SJCRH30 (cell line): Measurements from ENCODE around the gene GOT2. TPM values are rescaled to one million over a fixed set of nuclear protein-coding genes. Genes with fewer than 3 reads are reported as not detected.
"Not testable (repeated sequence)": the region's sequence is repeated elsewhere in the genome, so short reads cannot be mapped to it uniquely, and the experiment has no call there.

Source experiments
- DNase-seq, 2 experiments: peaks; one replicate each; pipeline ENCODE4 v3.0.0-alpha.2; 2015 to 2020
- H3K27ac ChIP-seq: fragments of 250-450 bp; sonication (Bioruptor Pico); 2 replicates; pipeline ENCODE4 v1.5.1; 2020; ENCODE audit warnings: mild to moderate bottlenecking, moderate library complexity
- H3K27me3 ChIP-seq: fragments of 250-450 bp; sonication (Bioruptor Pico); 2 replicates; pipeline ENCODE4 v1.5.1; 2020; ENCODE audit warnings: mild to moderate bottlenecking, moderate library complexity
- H3K36me3 ChIP-seq: fragments of 250-450 bp; sonication (Bioruptor Pico); 2 replicates; pipeline ENCODE4 v1.5.1; 2020; ENCODE audit warnings: mild to moderate bottlenecking, moderate library complexity
- H3K4me1 ChIP-seq: fragments of 250-450 bp; sonication (Bioruptor Pico); 2 replicates; pipeline ENCODE4 v1.5.1; 2020; ENCODE audit warnings: mild to moderate bottlenecking, moderate library complexity
- H3K4me3 ChIP-seq: fragments of 250-450 bp; sonication (Bioruptor Pico); 2 replicates; pipeline ENCODE4 v1.5.1; 2020; ENCODE audit warnings: mild to moderate bottlenecking, moderate library complexity
- H3K9me3 ChIP-seq: fragments of 250-450 bp; sonication (Bioruptor Pico); replicated peaks from 2 replicates; pipeline ENCODE4 v1.5.1; 2020; ENCODE audit warnings: mild to moderate bottlenecking, moderate library complexity
- total RNA-seq: library from RNA; depleted of rRNA; stranded (reverse); fragments of >200 nt; shearing (Covaris generic); gene quantifications from 2 replicates; pipeline ENCODE4 v1.2.3, GENCODE V29; 2014

GOT2 gene
- total RNA-seq, 1 experiment from 2014 or later = 173 TPM

DNA sequence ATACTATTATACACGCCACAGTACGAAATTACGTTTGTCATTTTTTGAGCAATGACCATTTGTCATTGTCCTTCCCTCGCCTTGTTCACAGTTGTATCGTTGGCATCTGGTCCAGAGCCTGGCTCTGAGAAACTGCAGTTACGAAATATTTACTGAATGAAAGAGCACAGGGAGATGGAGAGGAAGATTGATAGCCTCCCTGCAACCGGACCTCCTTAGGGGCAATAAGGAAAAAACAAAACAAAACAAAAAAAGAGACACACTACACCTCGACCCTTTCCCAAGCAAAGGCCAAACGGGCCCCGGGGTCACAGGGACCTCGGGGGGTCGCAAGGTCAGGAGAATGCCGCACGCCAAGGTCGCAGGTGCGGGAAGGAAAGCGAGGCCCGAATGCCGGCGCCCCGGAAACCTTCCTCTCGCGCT is 857 bp downstream of the GOT2 start:
- H3K27me3 ChIP-seq = no peaks in the 10 kb centered on the region
- peaks cover 7% of the 10 kb centered on the region; the same call in 1 of the 2 replicates for H3K36me3 ChIP-seq
- peak overlapping the region; percentile 59 for H3K27ac ChIP-seq
- peak overlapping the region; percentile 92 for H3K4me3 ChIP-seq
- H3K9me3 ChIP-seq = no peaks in the 10 kb centered on the region
- no peak for DNase-seq
- peaks cover 9% of the 10 kb centered on the region; the same call in 1 of the 2 replicates for H3K4me1 ChIP-seq

DNA sequence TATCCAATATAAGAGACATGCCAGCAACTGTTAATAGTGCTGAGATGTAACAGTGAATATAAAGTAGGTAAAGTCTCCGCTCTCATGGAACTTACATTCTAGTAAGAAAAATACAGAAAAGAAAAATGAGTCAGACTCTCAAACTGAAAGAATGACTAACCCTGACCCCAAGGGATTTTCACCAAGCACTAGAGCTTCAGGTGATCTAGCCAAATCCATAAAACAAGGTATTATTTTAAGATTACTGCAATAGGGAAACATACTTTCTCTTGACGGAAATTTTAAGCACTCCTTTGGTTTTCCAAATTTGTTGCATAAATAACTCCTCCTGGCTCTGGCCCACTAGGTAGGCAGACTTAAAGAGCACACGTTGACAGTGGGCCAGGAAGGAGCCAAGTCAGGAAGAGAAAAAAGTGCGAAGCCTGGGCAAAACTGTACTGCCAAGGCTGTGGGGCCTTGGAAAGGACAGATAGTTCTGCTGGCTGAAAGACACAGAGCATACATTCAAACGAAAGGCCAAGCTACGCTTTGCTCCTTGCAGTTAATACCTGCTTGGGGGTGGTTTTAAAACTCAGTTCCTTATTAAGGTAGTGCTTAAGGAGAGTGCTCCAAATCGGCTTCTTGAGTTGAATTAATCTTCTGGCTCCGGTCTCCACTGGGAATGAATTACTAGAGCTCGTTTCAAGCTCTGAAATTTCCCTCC is 1.4 kb downstream of the GOT2 start:
- Histone ChIP-seq H3K4me1 (peaks cover 9% of the 10 kb centered on the region; the same call in 1 of the 2 replicates), H3K36me3 (peaks cover 7% of the 10 kb centered on the region; the same call in 1 of the 2 replicates), H3K27me3 (no peaks in the 10 kb centered on the region), H3K27ac (peak overlapping the region; percentile 59; the same call in 1 of the 2 replicates), H3K9me3 (no peaks in the 10 kb centered on the region), H3K4me3 (peak overlapping the region; percentile 92)
- no peak for DNase-seq

DNA sequence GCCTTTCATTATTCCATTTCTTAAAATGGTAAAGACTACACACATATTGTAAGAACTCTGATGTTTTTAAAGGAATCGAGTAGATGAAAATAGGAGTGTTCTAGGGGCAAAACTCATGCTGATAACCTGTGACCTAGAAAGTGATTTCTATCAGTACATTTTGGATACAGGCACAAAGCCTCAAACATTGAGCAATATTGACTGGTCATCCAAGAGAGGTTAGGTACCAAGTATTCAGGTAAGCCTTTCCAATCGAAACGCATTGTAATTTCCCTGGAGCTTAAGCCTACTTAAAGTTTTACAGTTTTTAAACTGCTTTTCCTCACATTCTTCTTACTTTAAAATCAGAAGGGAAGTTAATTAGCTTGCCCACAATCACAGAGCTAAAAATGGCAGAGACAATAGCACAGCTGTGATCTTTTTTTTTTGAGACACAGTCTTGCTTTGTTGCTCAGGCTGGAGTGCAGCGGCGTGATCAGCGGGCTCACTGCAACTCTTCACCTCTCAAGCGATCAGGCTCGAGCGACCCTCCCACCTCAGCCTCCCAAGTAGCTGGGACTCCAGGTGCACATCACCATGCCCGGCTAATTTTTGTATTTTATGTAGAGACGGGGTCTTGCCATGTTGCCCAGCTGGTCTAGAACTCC is 3.3 kb downstream of the GOT2 start:
- Histone ChIP-seq H3K4me1 (peaks cover 9% of the 10 kb centered on the region; the same call in 1 of the 2 replicates), H3K4me3 (no peak overlapping the region), H3K27ac (no peak overlapping the region), H3K36me3 (peaks cover 11% of the 10 kb centered on the region; the same call in 1 of the 2 replicates), H3K27me3 (no peaks in the 10 kb centered on the region), H3K9me3 (no peaks in the 10 kb centered on the region)
- no peak for DNase-seq

DNA sequence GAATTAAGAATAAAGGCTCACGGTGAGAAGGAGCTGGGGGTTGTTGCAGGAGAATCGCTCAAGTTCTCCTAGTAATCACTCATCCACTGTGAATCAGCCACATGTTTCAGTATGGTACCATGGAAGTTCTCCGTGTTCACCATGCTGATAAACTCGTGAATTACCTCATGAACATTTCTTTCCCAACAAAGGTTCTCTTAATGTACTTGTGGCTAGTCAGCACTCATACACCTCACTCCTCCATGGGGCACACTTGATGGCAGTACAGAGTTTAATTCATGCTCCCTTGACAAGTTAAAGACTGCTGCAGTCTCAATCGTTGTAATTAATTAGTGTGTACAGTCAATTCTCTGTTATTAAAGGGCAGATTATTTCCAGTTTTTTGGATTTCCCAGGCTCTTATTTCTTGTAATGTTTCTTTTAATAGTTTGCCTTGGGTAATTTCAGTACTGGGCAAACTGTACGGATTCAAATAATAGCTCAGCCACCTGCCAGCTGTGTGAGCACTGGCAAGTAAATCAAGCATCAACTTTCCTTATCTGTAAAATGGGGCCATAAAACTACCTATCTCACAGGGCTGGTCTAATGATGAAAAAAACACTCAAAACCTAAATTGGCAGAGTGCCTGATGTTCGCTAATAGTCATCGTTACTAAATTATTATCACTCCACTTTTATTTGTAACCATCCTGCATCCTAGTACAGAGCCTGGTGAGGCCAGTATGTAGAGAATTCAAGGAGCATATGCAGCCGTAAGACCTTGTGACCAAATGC is 6.1 kb downstream of the GOT2 start:
- no peak for DNase-seq
- Histone ChIP-seq H3K4me1 (peaks cover 9% of the 10 kb centered on the region; the same call in 1 of the 2 replicates), H3K9me3 (no peaks in the 10 kb centered on the region), H3K36me3 (peaks cover 28% of the 10 kb centered on the region), H3K4me3 (no peak overlapping the region), H3K27ac (no peak overlapping the region), H3K27me3 (no peaks in the 10 kb centered on the region)

DNA sequence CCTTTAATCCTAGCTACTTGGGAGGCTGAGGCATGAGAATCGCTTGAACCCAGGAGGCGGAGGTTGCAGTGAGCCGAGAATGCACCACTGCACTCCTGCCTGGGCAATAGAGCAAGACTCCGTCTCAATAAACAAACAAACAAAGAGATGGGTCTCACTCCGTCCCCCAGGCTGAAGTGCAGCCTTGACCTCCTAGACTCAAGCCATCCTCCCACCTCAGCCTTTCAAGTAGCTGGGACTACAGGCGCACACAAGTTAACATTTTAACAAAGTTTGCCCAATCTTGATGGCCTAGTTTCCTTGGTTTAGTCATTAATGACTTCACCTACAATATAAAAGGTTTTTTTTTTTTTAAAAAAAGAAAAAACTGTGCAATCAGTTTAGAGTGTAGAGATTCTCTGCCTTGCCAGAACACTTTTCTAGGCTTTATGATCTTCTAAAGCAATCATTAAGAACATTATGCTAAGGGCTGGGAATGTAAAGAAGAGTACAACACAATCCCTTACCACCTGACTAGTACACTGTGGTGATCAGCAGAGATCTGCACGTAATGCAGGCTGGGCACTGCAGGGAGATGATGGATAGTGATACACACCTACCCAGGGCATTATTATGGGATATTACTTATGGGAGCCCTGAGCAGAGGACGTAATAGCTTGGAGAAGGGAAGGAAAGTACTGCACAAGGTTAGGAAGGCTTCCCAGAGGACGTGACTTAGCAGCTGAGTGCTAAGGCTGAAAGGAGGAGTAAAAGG is 6.9 kb downstream of the GOT2 start:
- no peaks in the 10 kb centered on the region for H3K9me3 ChIP-seq
- DNase-seq = no peak

DNA sequence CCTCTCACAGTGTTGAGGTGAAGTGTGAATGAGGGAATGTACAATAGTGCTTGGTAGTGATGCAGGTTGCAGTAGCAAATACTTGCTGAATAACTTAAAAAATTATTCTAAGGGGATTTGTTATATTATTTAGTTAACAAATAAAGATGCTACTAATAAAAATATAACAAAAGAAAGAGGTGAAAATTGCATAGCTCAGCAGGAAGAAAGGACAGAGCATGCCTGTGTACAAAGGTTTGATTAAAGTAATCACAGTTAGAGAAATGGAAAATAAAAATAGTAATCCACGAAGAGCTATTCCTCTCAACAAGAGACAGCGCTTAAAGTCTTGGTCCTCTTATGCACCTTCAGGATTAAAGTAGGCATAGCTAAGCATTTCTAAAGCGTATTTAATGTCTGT is 11.0 kb downstream of the GOT2 start:
- Histone ChIP-seq H3K9me3 (no peaks in the 10 kb centered on the region), H3K4me3 (no peak overlapping the region), H3K27ac (no peak overlapping the region), H3K36me3 (peaks cover 61% of the 10 kb centered on the region), H3K27me3 (no peaks in the 10 kb centered on the region), H3K4me1 (no peaks in the 10 kb centered on the region)
- DNase-seq = no peak

More for the DNA sequence above, 6.9 kb downstream of the GOT2 start:
- Histone ChIP-seq H3K27me3 (no peaks in the 10 kb centered on the region), H3K36me3 (peaks cover 35% of the 10 kb centered on the region), H3K27ac (no peak overlapping the region), H3K4me3 (no peak overlapping the region), H3K4me1 (peaks cover 9% of the 10 kb centered on the region; the same call in 1 of the 2 replicates)

DNA sequence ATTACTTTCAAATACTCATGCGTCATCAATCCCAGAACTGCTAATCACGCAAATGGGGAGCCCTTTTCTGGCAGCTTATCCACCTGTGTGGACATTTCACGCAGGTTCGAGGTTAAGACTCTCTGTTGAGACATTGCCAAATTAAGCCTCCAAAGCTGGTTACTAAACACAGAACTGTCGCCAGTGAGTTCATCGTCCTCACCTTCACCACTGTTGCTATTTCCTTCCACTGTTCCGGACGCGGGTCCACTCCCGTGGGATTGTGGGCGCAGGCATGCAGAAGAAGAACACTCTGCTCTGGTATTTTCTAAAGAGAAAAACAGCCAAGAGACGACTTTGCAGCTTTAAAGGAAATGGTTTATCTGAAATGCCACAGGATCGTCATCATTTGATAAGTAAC is 16.1 kb downstream of the GOT2 start:
- Histone ChIP-seq H3K27me3 (no peaks in the 10 kb centered on the region), H3K9me3 (no peaks in the 10 kb centered on the region), H3K27ac (no peak overlapping the region), H3K36me3 (peaks cover 86% of the 10 kb centered on the region), H3K4me3 (no peak overlapping the region), H3K4me1 (no peaks in the 10 kb centered on the region)
- DNase-seq = no peak

DNA sequence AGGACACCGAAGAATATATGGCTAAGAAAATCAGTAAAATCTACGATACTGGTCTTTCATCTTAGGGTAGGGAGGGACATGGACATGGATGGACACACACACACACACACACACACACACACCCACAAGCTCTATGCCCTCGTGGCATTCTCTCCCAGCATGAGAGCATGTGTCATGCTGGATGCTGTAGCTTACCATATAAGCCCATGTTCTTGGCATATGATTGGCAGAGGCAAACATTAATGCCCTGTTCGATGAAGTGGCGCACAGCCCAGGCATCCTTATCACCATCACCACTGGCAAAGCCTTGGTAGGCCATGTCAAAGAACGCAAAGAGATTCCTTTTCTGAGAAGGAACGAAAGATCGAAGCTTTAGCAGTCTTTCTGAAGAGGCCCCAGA is 17.6 kb downstream of the GOT2 start:
- no peak for DNase-seq

DNA sequence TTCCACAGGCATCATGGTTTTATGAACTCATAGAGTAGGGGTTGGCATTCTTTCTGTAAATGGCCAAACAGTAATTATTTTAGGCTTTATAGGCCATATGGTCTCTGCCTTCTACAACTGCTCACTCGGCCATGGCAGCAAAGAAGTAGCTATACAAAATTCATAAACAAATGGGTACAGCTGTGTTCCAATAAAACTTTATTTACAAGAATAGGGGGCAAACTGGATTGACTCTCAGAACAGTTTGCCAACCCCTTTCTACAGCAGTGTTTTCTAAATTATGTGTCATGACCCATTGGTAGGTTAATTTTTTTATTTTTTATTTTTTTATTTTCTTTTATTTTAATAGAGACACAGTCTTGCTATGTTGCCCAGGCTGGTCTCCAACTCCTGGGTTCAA is 20.4 kb downstream of the GOT2 start:
- H3K9me3 ChIP-seq = no peaks in the 10 kb centered on the region
- peaks cover 88% of the 10 kb centered on the region for H3K36me3 ChIP-seq
- H3K27me3 ChIP-seq = no peaks in the 10 kb centered on the region
- H3K27ac ChIP-seq = no peak overlapping the region
- H3K4me3 ChIP-seq = no peak overlapping the region
- H3K4me1 ChIP-seq = no peaks in the 10 kb centered on the region
- DNase-seq = no peak

More for the DNA sequence above, 17.6 kb downstream of the GOT2 start:
- Histone ChIP-seq H3K9me3 (no peaks in the 10 kb centered on the region), H3K4me1 (no peaks in the 10 kb centered on the region), H3K4me3 (no peak overlapping the region), H3K36me3 (peaks cover 87% of the 10 kb centered on the region), H3K27me3 (no peaks in the 10 kb centered on the region), H3K27ac (no peak overlapping the region)

DNA sequence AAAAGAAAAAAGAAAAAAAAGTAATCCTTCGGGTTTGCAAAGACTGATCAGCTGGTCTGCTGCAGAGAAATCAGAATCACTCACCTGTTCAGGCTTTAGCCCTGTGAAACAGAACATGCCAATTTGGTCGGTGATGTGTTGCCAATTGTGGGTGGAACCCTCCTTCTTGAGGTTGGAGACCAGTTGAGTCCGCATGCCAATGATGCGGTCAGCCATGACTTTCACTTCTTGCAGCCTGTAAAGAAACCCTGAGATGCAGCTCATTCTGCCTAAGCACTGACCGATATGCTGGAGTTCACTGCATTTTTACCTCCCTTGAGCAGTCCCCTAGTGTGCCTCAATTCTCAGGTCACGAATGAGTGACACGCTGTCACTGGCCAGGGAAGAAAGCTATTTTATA is 24.8 kb downstream of the GOT2 start:
- no peaks in the 10 kb centered on the region for H3K9me3 ChIP-seq
- no peak overlapping the region for H3K27ac ChIP-seq
- H3K4me3 ChIP-seq = no peak overlapping the region
- H3K36me3 ChIP-seq = peaks cover 77% of the 10 kb centered on the region
- DNase-seq = no peak
- no peaks in the 10 kb centered on the region for H3K27me3 ChIP-seq
- no peaks in the 10 kb centered on the region for H3K4me1 ChIP-seq

DNA sequence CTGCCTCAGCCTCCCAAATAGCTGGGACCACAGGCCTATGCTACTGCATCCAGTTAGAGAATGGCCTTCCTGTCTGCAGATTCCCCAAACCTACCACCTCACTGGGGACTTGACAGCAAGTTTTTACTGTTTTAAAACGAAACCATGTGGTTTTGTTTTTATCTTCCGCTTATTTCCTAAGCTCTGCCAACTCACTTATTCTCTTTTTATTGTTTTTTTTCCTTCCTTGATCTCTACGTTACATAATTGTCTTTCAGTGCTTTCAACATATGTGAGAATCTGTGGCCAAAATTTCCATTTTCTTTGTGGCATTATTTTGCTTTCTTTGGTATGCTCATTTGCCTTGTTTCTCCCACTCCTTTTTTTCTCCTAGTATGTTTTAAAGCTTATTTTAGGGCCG is 35.0 kb downstream of the GOT2 start:
- H3K27me3 ChIP-seq = peaks cover 4% of the 10 kb centered on the region
- H3K4me1 ChIP-seq = no peaks in the 10 kb centered on the region
- DNase-seq = no peak
- H3K4me3 ChIP-seq = no peak overlapping the region
- no peak overlapping the region for H3K27ac ChIP-seq
- H3K9me3 ChIP-seq = peaks cover 4% of the 10 kb centered on the region; the same call in 1 of the 2 replicates
- H3K36me3 ChIP-seq = peaks cover under 1% of the 10 kb centered on the region; the same call in 1 of the 2 replicates

DNA sequence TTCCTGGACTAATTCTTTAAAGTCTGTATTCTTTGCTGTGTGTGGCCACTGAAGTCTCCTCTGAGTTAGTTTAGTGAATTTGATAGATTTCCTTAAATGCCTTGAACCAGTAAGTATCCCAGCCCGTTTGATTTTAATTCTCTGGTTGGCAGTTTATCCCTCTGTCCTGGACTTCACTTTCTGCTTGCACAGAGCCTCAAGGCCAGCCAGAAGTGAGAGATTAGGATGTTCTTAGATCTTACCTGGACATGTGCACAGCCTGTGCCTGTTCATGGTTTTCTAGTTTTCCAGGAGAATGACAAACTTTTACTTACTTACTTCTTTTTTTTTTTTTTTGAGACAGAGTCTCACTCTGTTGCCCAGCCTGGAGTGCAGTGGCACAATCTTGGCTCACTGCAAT is 38.7 kb downstream of the GOT2 start:
- no peak for DNase-seq
- peaks cover 11% of the 10 kb centered on the region; the same call in 1 of the 2 replicates for H3K9me3 ChIP-seq
- H3K36me3 ChIP-seq = no peaks in the 10 kb centered on the region
- H3K27ac ChIP-seq = no peak overlapping the region
- no peak overlapping the region for H3K4me3 ChIP-seq
- peaks cover 4% of the 10 kb centered on the region for H3K27me3 ChIP-seq
- no peaks in the 10 kb centered on the region for H3K4me1 ChIP-seq

DNA sequence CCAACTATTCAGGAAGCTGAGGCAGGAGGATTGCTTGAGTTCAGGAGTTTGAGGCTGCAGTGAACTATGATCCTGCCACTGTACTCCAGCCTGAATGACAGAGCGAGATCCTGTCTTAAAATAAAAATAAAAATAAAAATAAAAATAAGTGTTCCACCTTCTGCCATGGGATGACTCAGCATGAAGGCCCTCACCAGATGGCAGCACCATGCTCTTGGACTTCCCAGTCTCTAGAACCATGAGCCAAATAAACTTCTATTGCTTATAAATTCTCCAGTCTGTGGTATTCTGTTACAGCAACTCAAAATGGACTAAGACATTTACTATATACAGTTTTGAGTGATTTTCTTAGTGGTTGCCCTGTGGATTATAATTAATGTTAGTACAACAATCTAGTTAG is 41.7 kb downstream of the GOT2 start:
- peaks cover 4% of the 10 kb centered on the region for H3K27me3 ChIP-seq
- H3K27ac ChIP-seq = no peak overlapping the region
- H3K4me3 ChIP-seq = no peak overlapping the region
- H3K9me3 ChIP-seq = peaks cover 7% of the 10 kb centered on the region; the same call in 1 of the 2 replicates
- H3K4me1 ChIP-seq = no peaks in the 10 kb centered on the region
- no peaks in the 10 kb centered on the region for H3K36me3 ChIP-seq
- no peak for DNase-seq

DNA sequence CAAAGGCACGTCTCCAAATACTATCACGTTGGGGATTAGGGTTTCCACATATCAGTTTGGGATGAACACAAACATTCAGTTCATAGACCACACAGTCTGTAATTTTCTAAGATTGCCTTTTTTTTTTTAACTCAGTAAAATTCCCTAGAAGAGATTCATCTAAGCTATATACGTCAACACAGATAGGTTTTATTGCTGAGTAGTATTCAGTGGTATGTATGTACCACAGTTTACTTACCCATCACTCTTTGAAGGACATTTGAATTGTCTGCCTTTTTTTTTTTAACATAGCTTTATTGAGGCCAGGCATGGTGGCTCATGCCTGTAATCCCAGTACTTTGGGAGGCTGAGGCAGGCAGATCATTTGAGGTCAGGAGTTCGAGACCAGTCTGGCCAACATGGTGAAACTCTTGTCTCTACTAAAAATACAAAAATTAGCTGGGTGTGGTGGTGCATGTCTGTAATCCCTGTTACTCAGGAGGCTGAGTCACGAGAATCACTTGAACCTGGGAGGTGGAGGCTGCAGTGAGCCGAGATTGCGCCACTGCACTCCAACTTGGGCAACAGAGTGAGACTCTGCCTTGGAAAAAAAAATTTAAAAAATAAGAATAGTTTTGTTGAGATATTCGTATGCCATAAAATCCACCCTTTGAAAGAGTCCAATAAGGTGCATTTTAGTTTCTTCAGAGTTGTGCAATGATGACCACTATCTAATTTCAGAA is 47.0 kb downstream of the GOT2 start:
- H3K27me3 ChIP-seq, H3K36me3 ChIP-seq, DNase-seq: not testable (repeated sequence)

More for the DNA sequence above, 47.0 kb downstream of the GOT2 start:
- H3K4me1 ChIP-seq, H3K4me3 ChIP-seq, H3K9me3 ChIP-seq, H3K27ac ChIP-seq: not testable (repeated sequence)
